Activated CD4-positive, alpha-beta T cell treated with anti-CD3 and anti-CD28 coated beads, Interleukin-2, amount 10 ng/mL, durations not matched to agents 7 days and 5 days (primary cell): ENCODE data around the gene ACKR2. TPM values are rescaled to one million over a fixed set of nuclear protein-coding genes. Genes with fewer than 3 reads are reported as not detected.

ENCODE experiments used
- CTCF ChIA-PET: fragments of 350-600 bp; sonication (Branson Sonifier 250); formaldehyde crosslinking; loops from one replicate; lab custom pipeline; 2021; ENCODE audit warnings: antibody characterized with exemption; lab: Charles Lee
- POLR2A ChIA-PET: fragments of 350-600 bp; sonication (Branson Sonifier 250); formaldehyde crosslinking; loops from one replicate; lab custom pipeline; 2021; ENCODE audit warnings: antibody characterized with exemption; lab: Charles Lee
- DNase-seq: peaks from one replicate; pipeline ENCODE4 v3.0.0-alpha.2; 2020
- H3K27ac Mint-ChIP-seq: one replicate; pipeline ENCODE4 v1.8.0; 2021; ENCODE audit warnings: mild to moderate bottlenecking, moderate library complexity, mixed read lengths
- H3K27me3 Mint-ChIP-seq: one replicate; pipeline ENCODE4 v1.8.0; 2021; ENCODE audit warnings: mixed read lengths
- H3K36me3 Mint-ChIP-seq: one replicate; pipeline ENCODE4 v1.8.0; 2021; ENCODE audit warnings: low read depth, mixed read lengths
- H3K4me1 Mint-ChIP-seq: one replicate; pipeline ENCODE4 v1.8.0; 2021; ENCODE audit warnings: mixed read lengths
- H3K4me3 Mint-ChIP-seq: one replicate; pipeline ENCODE4 v1.8.0; 2021; ENCODE audit warnings: mild to moderate bottlenecking, moderate library complexity, mixed read lengths
- H3K9me3 Mint-ChIP-seq: one replicate; pipeline ENCODE4 v1.8.0; 2021; ENCODE audit warnings: mixed read lengths
- total RNA-seq, 2 experiments: library from RNA; stranded (reverse); gene quantifications; one replicate each; pipeline ENCODE4 v1.2.3, GENCODE V29; 2021

Gene ACKR2
- total RNA-seq, 2 experiments from 2014 or later: 0.40 to 0.73 TPM

GRCh38 chr3:42839616-42840015, 30.4 kb downstream of the ACKR2 start:
- Mint-ChIP-seq H3K27me3 (no peaks in the 10 kb centered on the region), H3K36me3 (no peaks in the 10 kb centered on the region), H3K9me3 (no peaks in the 10 kb centered on the region), H3K27ac (no peak overlapping the region), H3K4me1 (no peaks in the 10 kb centered on the region), H3K4me3 (no peak overlapping the region)
- peak; percentile 52 for DNase-seq
- CTCF ChIA-PET: interaction anchor here (1.0 to 2.1 kb wide), 8 partner anchors 8 to 338 kb away, joined by 3 to 10 read pairs (median 5); partner anchors contain the start of gene VIPR1
- POLR2A ChIA-PET: no interaction called here

GRCh38 chr3:42841332-42841731, 32.1 kb downstream of the ACKR2 start:
- H3K36me3 Mint-ChIP-seq: no peaks in the 10 kb centered on the region
- CTCF ChIA-PET: interaction anchor here (0.6 kb wide), 1 partner anchor 351 kb away, joined by 3 read pairs; no protein-coding TSS in a partner anchor

DNA sequence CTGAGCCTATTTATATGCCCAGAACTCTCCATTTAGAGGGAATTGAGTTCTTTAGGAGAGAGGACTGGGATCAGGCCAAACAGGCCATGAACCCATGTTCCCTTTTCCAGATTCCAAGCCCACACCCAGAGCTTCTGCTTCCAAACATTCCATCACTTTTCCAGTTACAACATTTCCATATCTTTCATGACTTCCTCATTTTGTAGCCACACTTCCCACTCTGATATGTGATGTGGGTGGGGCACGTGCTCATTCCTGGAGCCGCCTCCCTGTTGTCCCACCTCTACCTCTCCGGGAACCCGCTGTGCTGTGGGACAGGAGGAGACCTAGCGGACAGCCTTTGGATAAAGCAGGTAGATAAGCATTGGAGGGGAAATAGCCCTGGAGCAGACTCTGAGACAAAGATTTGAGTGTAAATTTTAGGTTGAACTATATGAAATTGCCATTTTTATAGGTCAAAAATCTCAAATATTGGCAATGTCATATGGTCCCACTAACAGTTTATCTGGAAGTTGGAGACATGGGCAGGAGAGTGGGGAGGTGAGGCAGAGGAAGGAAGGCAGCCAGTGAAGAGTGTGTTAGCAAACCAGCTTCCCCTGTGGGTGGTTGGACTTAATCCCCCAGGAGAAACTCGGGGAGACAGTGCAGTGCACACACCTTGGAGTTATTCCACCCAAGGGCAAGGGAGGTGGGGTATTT, 34.6 kb downstream of the ACKR2 start:
- CTCF ChIA-PET: interaction anchor here (1.6 kb wide), 1 partner anchor 37 kb away, joined by 4 read pairs; no protein-coding TSS in a partner anchor
- no peaks in the 10 kb centered on the region for H3K9me3 Mint-ChIP-seq
- no peak overlapping the region for H3K27ac Mint-ChIP-seq
- no peaks in the 10 kb centered on the region for H3K27me3 Mint-ChIP-seq
- H3K4me3 Mint-ChIP-seq: no peak overlapping the region
- H3K4me1 Mint-ChIP-seq: peaks cover 14% of the 10 kb centered on the region
- no peak for DNase-seq
- POLR2A ChIA-PET: no interaction called here
- no peaks in the 10 kb centered on the region for H3K36me3 Mint-ChIP-seq

More at GRCh38 chr3:42841332-42841731, 32.1 kb downstream of the ACKR2 start:
- POLR2A ChIA-PET: no interaction called here
- Mint-ChIP-seq H3K9me3 (no peaks in the 10 kb centered on the region), H3K4me1 (no peaks in the 10 kb centered on the region), H3K27me3 (no peaks in the 10 kb centered on the region), H3K27ac (no peak overlapping the region), H3K4me3 (no peak overlapping the region)
- DNase-seq: no peak

DNA sequence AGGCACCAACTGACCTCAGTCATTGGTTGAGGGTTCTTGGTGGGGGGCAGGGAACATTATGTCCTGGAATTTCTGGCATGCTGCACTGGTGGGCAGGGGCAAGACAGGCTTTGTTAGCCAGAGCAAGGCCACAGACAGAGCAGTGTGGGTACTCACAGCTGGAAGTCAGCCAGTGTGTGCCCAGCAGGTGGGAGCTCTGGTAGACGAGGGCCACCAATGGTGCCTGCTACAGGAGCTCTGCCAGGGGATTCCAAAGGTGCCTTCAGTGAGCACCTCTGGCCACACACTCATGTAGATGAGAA, 35.1 kb downstream of the ACKR2 start:
- DNase-seq: no peak
- ChIA-PET CTCF (no interaction called here), POLR2A (no interaction called here)
- H3K36me3 Mint-ChIP-seq: no peaks in the 10 kb centered on the region
- H3K4me3 Mint-ChIP-seq: no peak overlapping the region
- H3K9me3 Mint-ChIP-seq: no peaks in the 10 kb centered on the region
- peaks cover 14% of the 10 kb centered on the region for H3K4me1 Mint-ChIP-seq
- no peaks in the 10 kb centered on the region for H3K27me3 Mint-ChIP-seq
- no peak overlapping the region for H3K27ac Mint-ChIP-seq

GRCh38 chr3:42844815-42845214, 35.6 kb downstream of the ACKR2 start:
- ChIA-PET POLR2A (no interaction called here), CTCF (no interaction called here)
- DNase-seq: no peak
- Mint-ChIP-seq H3K4me3 (no peak overlapping the region), H3K27me3 (no peaks in the 10 kb centered on the region), H3K27ac (no peak overlapping the region), H3K4me1 (peaks cover 14% of the 10 kb centered on the region), H3K9me3 (no peaks in the 10 kb centered on the region), H3K36me3 (no peaks in the 10 kb centered on the region)

DNA sequence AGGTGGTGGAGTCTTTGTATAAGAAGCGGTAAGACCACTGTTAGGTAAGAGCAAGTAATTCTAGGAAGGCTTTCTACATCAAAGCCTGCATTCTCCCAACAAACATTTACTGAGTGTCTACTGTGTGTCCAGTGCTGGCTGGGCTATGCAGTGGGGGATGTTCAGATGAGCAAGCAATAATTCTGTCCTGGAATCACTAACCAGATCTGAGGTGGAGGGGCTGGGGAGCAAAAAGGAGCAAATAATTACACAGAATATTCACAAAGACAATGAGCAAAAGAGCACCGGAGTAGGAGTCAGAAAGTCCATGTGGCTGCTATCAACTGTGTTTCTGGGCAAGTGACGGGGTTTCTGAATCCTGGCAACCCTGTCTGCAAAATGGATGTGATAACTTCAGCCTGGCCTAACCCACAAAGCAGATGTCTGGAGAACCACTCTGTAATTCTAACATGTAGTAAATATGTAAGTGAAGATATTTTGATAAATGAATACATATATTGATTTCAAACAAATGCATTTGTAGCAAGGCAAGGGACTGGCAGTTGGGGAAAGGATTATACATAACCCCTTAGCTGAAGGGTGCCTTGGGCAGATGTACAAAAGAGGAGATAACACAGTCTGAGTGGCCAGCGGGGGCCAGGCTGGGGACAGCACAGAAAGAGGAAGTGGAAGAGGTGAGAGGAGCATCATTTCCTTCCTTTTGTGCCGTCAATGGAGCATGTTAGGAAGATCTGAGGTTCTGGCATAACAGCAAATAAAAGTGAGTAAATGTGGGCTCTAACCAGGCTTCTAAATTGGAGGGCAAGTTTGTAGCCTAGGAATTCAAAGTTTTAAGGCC, 37.7 kb downstream of the ACKR2 start:
- DNase-seq: no peak
- ChIA-PET CTCF (interaction anchor here (0.5 kb wide), 1 partner anchor 13 kb away, joined by 3 read pairs; no protein-coding TSS in a partner anchor), POLR2A (no interaction called here)
- no peaks in the 10 kb centered on the region for H3K27me3 Mint-ChIP-seq
- H3K9me3 Mint-ChIP-seq: no peaks in the 10 kb centered on the region
- no peak overlapping the region for H3K4me3 Mint-ChIP-seq
- H3K27ac Mint-ChIP-seq: peak overlapping the region; percentile 67
- peaks cover 14% of the 10 kb centered on the region for H3K4me1 Mint-ChIP-seq
- no peaks in the 10 kb centered on the region for H3K36me3 Mint-ChIP-seq

- CTCF ChIA-PET: interaction anchor here (0.7 kb wide), 1 partner anchor 573 kb away, joined by 3 read pairs; no protein-coding TSS in a partner anchor
Measured at GRCh38 chr3:42847731-42848130, 38.5 kb downstream of the ACKR2 start.

GRCh38 chr3:42849017-42849416, 39.8 kb downstream of the ACKR2 start:
- H3K4me1 Mint-ChIP-seq: peaks cover 14% of the 10 kb centered on the region
- ChIA-PET CTCF (no interaction called here), POLR2A (no interaction called here)
- no peak overlapping the region for H3K4me3 Mint-ChIP-seq
- no peaks in the 10 kb centered on the region for H3K9me3 Mint-ChIP-seq
- no peaks in the 10 kb centered on the region for H3K36me3 Mint-ChIP-seq
- no peak overlapping the region for H3K27ac Mint-ChIP-seq
- H3K27me3 Mint-ChIP-seq: no peaks in the 10 kb centered on the region
- DNase-seq: no peak

More at GRCh38 chr3:42847731-42848130, 38.5 kb downstream of the ACKR2 start:
- Mint-ChIP-seq H3K36me3 (no peaks in the 10 kb centered on the region), H3K27me3 (no peaks in the 10 kb centered on the region), H3K4me3 (no peak overlapping the region), H3K9me3 (no peaks in the 10 kb centered on the region), H3K27ac (no peak overlapping the region), H3K4me1 (peaks cover 14% of the 10 kb centered on the region)
- POLR2A ChIA-PET: no interaction called here
- DNase-seq: no peak

- Mint-ChIP-seq H3K36me3 (no peaks in the 10 kb centered on the region), H3K4me1 (peaks cover 14% of the 10 kb centered on the region), H3K27me3 (no peaks in the 10 kb centered on the region), H3K4me3 (no peak overlapping the region), H3K9me3 (no peaks in the 10 kb centered on the region), H3K27ac (no peak overlapping the region)
- POLR2A ChIA-PET: no interaction called here
- no peak for DNase-seq
- CTCF ChIA-PET: interaction anchor here (1.8 kb wide), 1 partner anchor 31 kb away, joined by 6 read pairs; no protein-coding TSS in a partner anchor
Measured at GRCh38 chr3:42850263-42850662, 41.0 kb downstream of the ACKR2 start.

GRCh38 chr3:42851228-42851834, 42.1 kb downstream of the ACKR2 start:
- ChIA-PET CTCF (interaction anchor here (0.7 to 1.8 kb wide), 4 partner anchors 20 to 38 kb away, joined by 3 to 6 read pairs (median 4); no protein-coding TSS in a partner anchor), POLR2A (no interaction called here)
- no peak overlapping the region for H3K4me3 Mint-ChIP-seq
- no peaks in the 10 kb centered on the region for H3K36me3 Mint-ChIP-seq
- no peak for DNase-seq
- no peaks in the 10 kb centered on the region for H3K9me3 Mint-ChIP-seq
- H3K27me3 Mint-ChIP-seq: no peaks in the 10 kb centered on the region
- H3K4me1 Mint-ChIP-seq: peaks cover 14% of the 10 kb centered on the region
- no peak overlapping the region for H3K27ac Mint-ChIP-seq

GRCh38 chr3:42852441-42852840, 43.2 kb downstream of the ACKR2 start:
- CTCF ChIA-PET: interaction anchor here (1.3 kb wide), 1 partner anchor 39 kb away, joined by 3 read pairs; no protein-coding TSS in a partner anchor
- no peaks in the 10 kb centered on the region for H3K9me3 Mint-ChIP-seq
- H3K27me3 Mint-ChIP-seq: peaks cover 2% of the 10 kb centered on the region
- DNase-seq: no peak
- H3K27ac Mint-ChIP-seq: no peak overlapping the region
- peaks cover 5% of the 10 kb centered on the region for H3K4me1 Mint-ChIP-seq
- no peak overlapping the region for H3K4me3 Mint-ChIP-seq
- POLR2A ChIA-PET: no interaction called here
- H3K36me3 Mint-ChIP-seq: no peaks in the 10 kb centered on the region

DNA sequence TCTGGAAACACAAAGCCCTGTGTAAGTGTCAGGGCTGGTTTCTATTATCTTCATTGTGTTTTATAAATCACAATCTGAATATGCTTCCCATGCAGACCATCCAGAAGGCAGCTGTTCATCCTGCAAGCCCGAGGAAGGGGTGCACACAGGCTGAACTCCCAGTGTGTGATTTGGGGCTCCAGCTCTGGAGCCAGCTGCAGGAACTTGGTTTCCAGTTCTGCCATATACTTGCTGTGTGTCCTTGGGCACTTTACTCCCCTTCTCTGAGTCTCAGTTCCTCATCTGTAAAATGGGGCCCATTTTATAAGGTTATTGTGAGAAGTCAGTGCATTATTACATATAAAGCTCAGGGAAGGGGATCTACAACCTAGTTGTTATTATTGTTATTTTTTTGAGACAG, 43.8 kb downstream of the ACKR2 start:
- ChIA-PET CTCF (no interaction called here), POLR2A (no interaction called here)
- Mint-ChIP-seq H3K36me3 (no peaks in the 10 kb centered on the region), H3K4me3 (no peak overlapping the region), H3K27ac (no peak overlapping the region), H3K4me1 (no peaks in the 10 kb centered on the region), H3K9me3 (no peaks in the 10 kb centered on the region), H3K27me3 (peaks cover 2% of the 10 kb centered on the region)
- DNase-seq: no peak
